WTC11 (cell line): ENCODE data around the gene PTPRG. TPM values are rescaled to one million over a fixed set of nuclear protein-coding genes. Genes with fewer than 3 reads are reported as not detected.

Experiments
- ATAC-seq: fragments of 200-7000 bp; cut with Tn5 transposase; 2 replicates; pipeline ENCODE4 v1.10.0; 2021; ENCODE audit warnings: mild to moderate bottlenecking, moderate library complexity
- CTCF ChIA-PET: fragments of 300-600 bp; sonication (Branson Sonifier 250); formaldehyde crosslinking; loops from one replicate; lab custom pipeline; 2021; ENCODE audit warnings: antibody characterized with exemption; lab: Charles Lee
- POLR2A ChIA-PET: fragments of 350-600 bp; sonication (Branson Sonifier 250); formaldehyde crosslinking; loops from one replicate; lab custom pipeline; 2021; ENCODE audit warnings: antibody characterized with exemption; lab: Charles Lee
- DNase-seq: peaks from one replicate; pipeline ENCODE4 v3.0.0; 2021; ENCODE audit warnings: low spot score
- H3K27ac Mint-ChIP-seq: 2 replicates; pipeline ENCODE4 v1.8.0; 2021; ENCODE audit warnings: mixed read lengths
- H3K27me3 Mint-ChIP-seq: 2 replicates; pipeline ENCODE4 v1.8.0; 2021; ENCODE audit warnings: low read depth, mild to moderate bottlenecking, moderate library complexity, mixed read lengths
- H3K36me3 Mint-ChIP-seq: 2 replicates; pipeline ENCODE4 v1.8.0; 2021; ENCODE audit warnings: mixed read lengths
- H3K4me1 Mint-ChIP-seq: 2 replicates; pipeline ENCODE4 v1.8.0; 2022; ENCODE audit warnings: mixed read lengths
- H3K4me3 Mint-ChIP-seq: 2 replicates; pipeline ENCODE4 v1.8.0; 2021; ENCODE audit warnings: mild to moderate bottlenecking, moderate library complexity, mixed read lengths
- H3K9me3 Mint-ChIP-seq: 2 replicates; pipeline ENCODE4 v1.8.0; 2021; ENCODE audit warnings: mixed read lengths
- CREB1 ChIP-seq: sonication (generic); formaldehyde crosslinking; IDR thresholded peaks from 2 replicates; pipeline ENCODE4 v1.8.0; 2023; ENCODE audit warnings: mild to moderate bottlenecking, missing genetic modification reagents
- CTCF ChIP-seq: fragments of 200-600 bp; IDR thresholded peaks from 2 replicates; pipeline ENCODE4 v1.8.0; 2022; ENCODE audit warnings: antibody characterized with exemption
- E2F4 ChIP-seq: sonication (generic); formaldehyde crosslinking; IDR thresholded peaks from 2 replicates; pipeline ENCODE4 v1.8.1; 2022; ENCODE audit warnings: low read depth, mild to moderate bottlenecking, moderate library complexity, missing genetic modification reagents, borderline replicate concordance
- E2F5 ChIP-seq: sonication (generic); formaldehyde crosslinking; IDR thresholded peaks from 2 replicates; pipeline ENCODE4 v1.8.1; 2022; ENCODE audit warnings: mild to moderate bottlenecking, moderate library complexity, missing genetic modification reagents
- EMX1 ChIP-seq: fragments of 250-450 bp; sonication (Bioruptor Pico); IDR thresholded peaks from 2 replicates; pipeline ENCODE4 v1.8.0; 2021; ENCODE audit warnings: mild to moderate bottlenecking
- ERG ChIP-seq: fragments of 250-450 bp; sonication (Bioruptor Pico); IDR thresholded peaks from 2 replicates; pipeline ENCODE4 v1.8.0; 2021; ENCODE audit warnings: mild to moderate bottlenecking
- FOXJ3 ChIP-seq: sonication (generic); formaldehyde crosslinking; IDR thresholded peaks from 2 replicates; pipeline ENCODE4 v1.9.0; 2021; ENCODE audit warnings: missing genetic modification reagents, mild to moderate bottlenecking, borderline replicate concordance
- FOXP4 ChIP-seq: sonication (generic); formaldehyde crosslinking; IDR thresholded peaks from 2 replicates; pipeline ENCODE4 v1.8.0; 2022; ENCODE audit warnings: mild to moderate bottlenecking, missing genetic modification reagents
- JAZF1 ChIP-seq: fragments of 250-450 bp; sonication (Bioruptor Pico); IDR thresholded peaks from 2 replicates; pipeline ENCODE4 v1.9.0; 2021; ENCODE audit warnings: moderate library complexity, mild to moderate bottlenecking, inconsistent platforms
- NFYB ChIP-seq: sonication (generic); formaldehyde crosslinking; conservative IDR thresholded peaks from 2 replicates; pipeline ENCODE4 v1.8.0; 2022; ENCODE audit warnings: low read depth, missing genetic modification reagents
- PRDM15 ChIP-seq: sonication (generic); formaldehyde crosslinking; IDR thresholded peaks from 2 replicates; pipeline ENCODE4 v1.8.0; 2022; ENCODE audit warnings: missing genetic modification reagents
- SMAD4 ChIP-seq: sonication (generic); formaldehyde crosslinking; IDR thresholded peaks from 2 replicates; pipeline ENCODE4 v1.8.0; 2022; ENCODE audit warnings: mild to moderate bottlenecking, missing genetic modification reagents
- STAT6 ChIP-seq: sonication (generic); formaldehyde crosslinking; conservative IDR thresholded peaks from 2 replicates; pipeline ENCODE4 v1.8.1; 2023; ENCODE audit warnings: mild to moderate bottlenecking, low read depth, missing genetic modification reagents, moderate library complexity
- TEAD4 ChIP-seq: sonication (generic); formaldehyde crosslinking; IDR thresholded peaks from 2 replicates; pipeline ENCODE4 v1.8.0; 2022; ENCODE audit warnings: mild to moderate bottlenecking, missing genetic modification reagents
- TP53 ChIP-seq: sonication (generic); formaldehyde crosslinking; IDR thresholded peaks from 2 replicates; pipeline ENCODE4 v1.8.1; 2023; ENCODE audit warnings: mild to moderate bottlenecking, missing genetic modification reagents
- ZNF232 ChIP-seq: sonication (generic); formaldehyde crosslinking; IDR thresholded peaks from 2 replicates; pipeline ENCODE4 v1.8.0; 2022; ENCODE audit warnings: mild to moderate bottlenecking, missing genetic modification reagents
- ZNF671 ChIP-seq: fragments of 250-450 bp; sonication (Bioruptor Pico); IDR thresholded peaks from 2 replicates; pipeline ENCODE4 v1.8.0; 2021; ENCODE audit warnings: mild to moderate bottlenecking
- total RNA-seq: library from RNA; stranded (reverse); gene quantifications from 3 replicates; pipeline ENCODE4 v1.2.3, GENCODE V29; 2021

Gene PTPRG
- total RNA-seq, 1 experiment from 2014 or later = 106 TPM

GRCh38 chr3:61725851-61726333 is 164.5 kb downstream of the PTPRG start:
- no peaks in the 10 kb centered on the region for H3K27me3 Mint-ChIP-seq
- POLR2A ChIA-PET = no interaction called here
- TF ChIP-seq ZNF671 (CRISPR knock-in tag) (no peak), SMAD4 (CRISPR knock-in tag) (no peak), FOXJ3 (CRISPR knock-in tag) (no peak), PRDM15 (no peak), E2F4 (CRISPR knock-in tag) (no peak), ZNF232 (CRISPR knock-in tag) (no peak), CREB1 (CRISPR knock-in tag) (no peak), ERG (CRISPR knock-in tag) (no peak), E2F5 (CRISPR knock-in tag) (no peak), CTCF (no peak), FOXP4 (CRISPR knock-in tag) (no peak), STAT6 (CRISPR knock-in tag) (no peak), TEAD4 (CRISPR knock-in tag) (no peak), JAZF1 (CRISPR knock-in tag) (no peak), TP53 (CRISPR knock-in tag) (no peak), NFYB (no peak), EMX1 (CRISPR knock-in tag) (no peak)
- H3K36me3 Mint-ChIP-seq = no peaks in the 10 kb centered on the region
- CTCF ChIA-PET = no interaction called here
- DNase-seq = no peak
- H3K4me1 Mint-ChIP-seq = peaks cover 82% of the 10 kb centered on the region
- peak; percentile 70 for ATAC-seq
- H3K4me3 Mint-ChIP-seq = no peak overlapping the region
- no peaks in the 10 kb centered on the region for H3K9me3 Mint-ChIP-seq
- peak overlapping the region; percentile 44 for H3K27ac Mint-ChIP-seq
